ENCODE measurements around the gene CACNA1S. TPM values are rescaled to one million over a fixed set of nuclear protein-coding genes. Genes with fewer than 3 reads are reported as not detected.

CACNA1S gene
- total and polyA plus RNA-seq, 2 of the 13 experiments (the other 11 are each of a cell fraction or from before 2014, with no cell fraction given): not detected

GRCh38 chr1:201015551-201016091 lies 96.6 kb downstream of the CACNA1S start:
- ATAC-seq (no peak), DNase-seq (ENCODE audit: low spot score) (no peak), FAIRE-seq (no peak)
- POLR2A ChIA-PET: interaction anchor here (1.1 kb wide), 1 partner anchor 205 kb away, joined by 3 read pairs; no protein-coding TSS in a partner anchor
- Histone ChIP-seq H3K4me1 (ENCODE audit: insufficient read depth, low read length) (peaks cover 38% of the 10 kb centered on the region), H4K20me1 (ENCODE audit: insufficient read depth, low read length) (no peaks in the 10 kb centered on the region), H3K4me2 (ENCODE audit: low read depth, low read length) (no peak overlapping the region), H3K4me3 (replicated peaks in 1 of 3; ENCODE audit: insufficient read depth in 1 of 3, low read depth in 2 of 3, low read length in 3 of 3) (no peak overlapping the region), H2AFZ (ENCODE audit: low read length) (no peak overlapping the region), H3K36me3 (replicated peaks in 1 of 2; ENCODE audit: control insufficient read depth in 1 of 2, insufficient read depth in 2 of 2, low read length in 2 of 2) (no peaks in the 10 kb centered on the region), H3K27me3 (ENCODE audit: control insufficient read depth in 1 of 2, insufficient read depth in 2 of 2, low read length in 2 of 2) (peaks cover 6 to 36% of the 10 kb centered on the region in 2 experiments; a peak in 4 of 5 replicates), H3K79me2 (ENCODE audit: insufficient read depth, low read length) (no peaks in the 10 kb centered on the region), H3K9ac (ENCODE audit: insufficient read depth, low read depth, low read length) (no peak overlapping the region), H3K9me3 (ENCODE audit: low read length) (no peaks in the 10 kb centered on the region), H3K27ac (ENCODE audit: extremely low read length, insufficient read depth, low read length) (no peak overlapping the region)
- intact Hi-C loops (cut with micrococcal nuclease; ENCODE audit: unreplicated experiment) (no loop called here), in situ Hi-C loops (cut with HindIII; ENCODE audit: extremely low pct_ligation_motif_present, low pct_unique_long_range_greater_than_20kb) (no loop called here)
- no TSS peak for BruUV-seq (replicated peaks)
- CTCF ChIA-PET (ENCODE audit: low intra/inter-chr PET ratio, low total read pairs): no interaction called here
- no peak for TF ChIP-seq RXRA (CRISPR knock-in tag; IDR thresholded peaks at IDR 0.05)
- no peak for TF ChIP-seq MBD4 (IDR thresholded peaks at IDR 0.05; ENCODE audit: borderline replicate concordance, low read length)
- no peak for TF ChIP-seq ZNF234 (CRISPR knock-in tag; conservative IDR thresholded peaks at IDR 0.05)
- TF ChIP-seq ZNF605 (CRISPR knock-in tag; IDR thresholded peaks at IDR 0.05): no peak
- no peak for TF ChIP-seq CHD4 (IDR thresholded peaks at IDR 0.05; ENCODE audit: borderline replicate concordance, low read length)
- no peak for TF ChIP-seq RNF219 (CRISPR knock-in tag; IDR thresholded peaks at IDR 0.05)
- no peak for TF ChIP-seq ZNF431 (CRISPR knock-in tag; IDR thresholded peaks at IDR 0.05; ENCODE audit: borderline replicate concordance, low read depth)
- no peak for TF ChIP-seq ZSCAN21 (CRISPR knock-in tag; IDR thresholded peaks at IDR 0.05; ENCODE audit: borderline replicate concordance)
- TF ChIP-seq HIVEP1 (CRISPR knock-in tag; IDR thresholded peaks at IDR 0.05): no peak
- TF ChIP-seq ZNF256 (CRISPR knock-in tag; conservative IDR thresholded peaks at IDR 0.05): no peak
- WGBS (ENCODE audit: low lambda C conversion rate): 40% methylated on average over 5 of the region's 5 CpGs
